HepG2 (cell line): Measurements from ENCODE around the gene CLEC18B.
"Not testable (repeated sequence)": the region's sequence is repeated elsewhere in the genome, so short reads cannot be mapped to it uniquely, and the experiment has no call there.

Source experiments
- ATF6 ChIP-seq: sonication (generic); formaldehyde crosslinking; conservative IDR thresholded peaks from 2 replicates; pipeline ENCODE4 v1.4.0; 2020; ENCODE audit warnings: missing genetic modification reagents
- GABPA ChIP-seq, 2 experiments: IDR thresholded peaks; 2 replicates each; pipeline ENCODE4 v1.6.1; 2011 to 2016; ENCODE audit warnings: low read depth in 2 of 2, low read length in 1 of 2, missing biosample characterization in 1 of 2, missing genetic modification characterization in 1 of 2
- HDAC6 ChIP-seq: fragments of 200-600 bp; sonication (generic); IDR thresholded peaks from 2 replicates; pipeline ENCODE4 v1.7.0; 2017; ENCODE audit warnings: mild to moderate bottlenecking, antibody characterized with exemption, low read length, low read depth
- MYC ChIP-seq: sonication (generic); formaldehyde crosslinking; IDR thresholded peaks from 2 replicates; pipeline ENCODE4 v1.9.0; 2021; ENCODE audit warnings: missing genetic modification reagents, borderline replicate concordance
- TF ChIP-seq, protein P1 (sequence below): sonication (generic); formaldehyde crosslinking; IDR thresholded peaks from 2 replicates; pipeline ENCODE4 v1.5.0; 2020; ENCODE audit warnings: mild to moderate bottlenecking, missing genetic modification reagents, moderate library complexity

- TF ChIP-seq HDAC6; MYC (CRISPR knock-in tag); GABPA (IDR thresholded peaks at IDR 0.05; ENCODE audit: low read depth, low read length); GABPA (CRISPR knock-in tag; IDR thresholded peaks at IDR 0.05; ENCODE audit: low read depth); ATF6: not testable (repeated sequence)
- TF ChIP-seq, protein P1, sequence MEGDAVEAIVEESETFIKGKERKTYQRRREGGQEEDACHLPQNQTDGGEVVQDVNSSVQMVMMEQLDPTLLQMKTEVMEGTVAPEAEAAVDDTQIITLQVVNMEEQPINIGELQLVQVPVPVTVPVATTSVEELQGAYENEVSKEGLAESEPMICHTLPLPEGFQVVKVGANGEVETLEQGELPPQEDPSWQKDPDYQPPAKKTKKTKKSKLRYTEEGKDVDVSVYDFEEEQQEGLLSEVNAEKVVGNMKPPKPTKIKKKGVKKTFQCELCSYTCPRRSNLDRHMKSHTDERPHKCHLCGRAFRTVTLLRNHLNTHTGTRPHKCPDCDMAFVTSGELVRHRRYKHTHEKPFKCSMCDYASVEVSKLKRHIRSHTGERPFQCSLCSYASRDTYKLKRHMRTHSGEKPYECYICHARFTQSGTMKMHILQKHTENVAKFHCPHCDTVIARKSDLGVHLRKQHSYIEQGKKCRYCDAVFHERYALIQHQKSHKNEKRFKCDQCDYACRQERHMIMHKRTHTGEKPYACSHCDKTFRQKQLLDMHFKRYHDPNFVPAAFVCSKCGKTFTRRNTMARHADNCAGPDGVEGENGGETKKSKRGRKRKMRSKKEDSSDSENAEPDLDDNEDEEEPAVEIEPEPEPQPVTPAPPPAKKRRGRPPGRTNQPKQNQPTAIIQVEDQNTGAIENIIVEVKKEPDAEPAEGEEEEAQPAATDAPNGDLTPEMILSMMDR (CRISPR knock-in tag): not testable (repeated sequence)
Measured at GRCh38 chr16:74367469-74368001, 53.7 kb downstream of the CLEC18B start.
